Measurements from ENCODE around the gene TNFRSF25. TPM values are rescaled to one million over a fixed set of nuclear protein-coding genes. Genes with fewer than 3 reads are reported as not detected.
"Not testable (repeated sequence)": the region's sequence is repeated elsewhere in the genome, so short reads cannot be mapped to it uniquely, and the experiment has no call there.

Gene TNFRSF25
- total RNA-seq, 1 donor from 2014 or later = 11.4 TPM

GRCh38 chr1:6461051-6461530 lies 4.9 kb downstream of the TNFRSF25 start:
- intact Hi-C loops (cut with DNase I) = no loop called here
- DNase-seq (ENCODE audit: missing footprints) (no peak), ATAC-seq (peak; percentile 24)

- ATAC-seq (no peak), DNase-seq (ENCODE audit: missing footprints) (no peak)
- intact Hi-C loops (cut with DNase I) = no loop called here
These were observed 5.5 kb downstream of the TNFRSF25 start for GRCh38 chr1:6460301-6461050.

GRCh38 chr1:6459850-6460265 lies 6.1 kb downstream of the TNFRSF25 start:
- intact Hi-C loops (cut with DNase I) = no loop called here
- DNase-seq (ENCODE audit: missing footprints) (no peak), ATAC-seq (no peak)

GRCh38 chr1:6456800-6457466 lies 9.0 kb downstream of the TNFRSF25 start:
- no peak for DNase-seq (ENCODE audit: missing footprints)
- ATAC-seq = no peak
- intact Hi-C loops (cut with DNase I) = no loop called here

GRCh38 chr1:6455752-6456520 lies 10.0 kb downstream of the TNFRSF25 start:
- intact Hi-C loops (cut with DNase I); DNase-seq (ENCODE audit: missing footprints); ATAC-seq: not testable (repeated sequence)

GRCh38 chr1:6454856-6455751 lies 10.9 kb downstream of the TNFRSF25 start:
- DNase-seq (ENCODE audit: missing footprints) (no peak), ATAC-seq (no peak)
- intact Hi-C loops (cut with DNase I) = no loop called here

- ATAC-seq; intact Hi-C loops (cut with DNase I); DNase-seq (ENCODE audit: missing footprints): not testable (repeated sequence)
These were observed 11.8 kb downstream of the TNFRSF25 start for GRCh38 chr1:6453895-6454855.

GRCh38 chr1:6450943-6451373 lies 15.0 kb downstream of the TNFRSF25 start:
- ATAC-seq (no peak), DNase-seq (ENCODE audit: missing footprints) (no peak)
- intact Hi-C loops (cut with DNase I) = no loop called here

GRCh38 chr1:6450486-6450885 lies 15.5 kb downstream of the TNFRSF25 start:
- DNase-seq (ENCODE audit: missing footprints) = not testable (repeated sequence)

GRCh38 chr1:6450005-6450450 lies 15.9 kb downstream of the TNFRSF25 start:
- intact Hi-C loops (cut with DNase I) = no loop called here
- no peak for ATAC-seq
- DNase-seq (ENCODE audit: missing footprints) = no peak

More at GRCh38 chr1:6450486-6450885, 15.5 kb downstream of the TNFRSF25 start:
- ATAC-seq; intact Hi-C loops (cut with DNase I): not testable (repeated sequence)

- no peak for DNase-seq (ENCODE audit: missing footprints)
- ATAC-seq = peak; percentile 53
- intact Hi-C loops (cut with DNase I) = no loop called here
These were observed 17.0 kb downstream of the TNFRSF25 start for GRCh38 chr1:6448749-6449631.

- intact Hi-C loops (cut with DNase I) = no loop called here
These were observed 17.9 kb downstream of the TNFRSF25 start for GRCh38 chr1:6447818-6448748.

GRCh38 chr1:6447016-6447817 lies 18.8 kb downstream of the TNFRSF25 start:
- intact Hi-C loops (cut with DNase I) = no loop called here
- no peak for DNase-seq (ENCODE audit: missing footprints)
- no peak for ATAC-seq

More at GRCh38 chr1:6447818-6448748, 17.9 kb downstream of the TNFRSF25 start:
- DNase-seq (ENCODE audit: missing footprints) (no peak), ATAC-seq (no peak)

GRCh38 chr1:6446665-6447015 lies 19.3 kb downstream of the TNFRSF25 start:
- ATAC-seq (no peak), DNase-seq (ENCODE audit: missing footprints) (no peak)
- intact Hi-C loops (cut with DNase I) = no loop called here

All from Right ventricle myocardium inferior (tissue), 1 donor.